NCI-H1694 treated with DMSO at 0.1 percent for 48 hours (cell line): Measurements from ENCODE around the gene RAB40B.

Experiments used
- DNase-seq: peaks from one replicate; lab custom pipeline; 2025; lab: John Stamatoyannopoulos, UW

The RAB40B gene

GRCh38 chr17:82692268-82692667 is 6.2 kb downstream of the RAB40B start:
- no peak for DNase-seq

- no peak for DNase-seq
Observed at GRCh38 chr17:82691714-82692113, 6.8 kb downstream of the RAB40B start.

DNA sequence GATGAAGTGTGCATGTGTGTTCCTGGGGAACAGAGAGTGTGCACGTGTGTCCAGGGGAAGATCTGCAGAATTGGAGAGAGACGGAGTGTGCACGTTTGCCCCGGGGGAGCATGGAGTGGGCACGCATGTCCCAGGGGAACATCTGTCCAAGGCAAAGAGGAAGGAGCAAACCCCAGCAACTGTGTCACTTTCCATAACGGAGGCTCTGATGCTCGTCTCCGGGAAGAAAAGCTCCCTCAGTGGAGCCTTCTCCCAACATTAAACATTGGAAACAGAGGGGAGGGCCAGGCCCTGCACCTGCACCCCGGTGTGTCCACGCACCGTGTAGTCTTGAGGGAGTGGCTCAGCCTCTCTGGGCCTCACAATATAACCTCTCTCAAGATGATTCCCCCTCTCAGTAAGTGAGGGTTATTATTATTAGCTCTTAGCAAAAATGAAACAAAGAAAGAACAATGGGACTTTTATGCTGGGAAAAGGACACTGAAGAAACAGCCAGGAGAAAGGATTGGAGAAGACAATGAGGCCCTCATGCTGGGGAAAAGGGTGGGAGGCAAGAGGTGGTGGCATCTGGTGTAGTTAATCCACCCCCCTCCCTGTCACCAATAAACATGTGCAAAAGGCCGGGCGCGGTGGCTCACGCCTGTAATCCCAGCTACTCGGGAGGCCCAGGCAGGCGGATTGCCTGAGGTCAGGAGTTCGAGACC is 7.6 kb downstream of the RAB40B start:
- DNase-seq, result no peak

- no peak for DNase-seq
Observed at GRCh38 chr17:82689077-82689476, 9.4 kb downstream of the RAB40B start.

GRCh38 chr17:82687871-82688270 is 10.6 kb downstream of the RAB40B start:
- DNase-seq, result no peak

DNA sequence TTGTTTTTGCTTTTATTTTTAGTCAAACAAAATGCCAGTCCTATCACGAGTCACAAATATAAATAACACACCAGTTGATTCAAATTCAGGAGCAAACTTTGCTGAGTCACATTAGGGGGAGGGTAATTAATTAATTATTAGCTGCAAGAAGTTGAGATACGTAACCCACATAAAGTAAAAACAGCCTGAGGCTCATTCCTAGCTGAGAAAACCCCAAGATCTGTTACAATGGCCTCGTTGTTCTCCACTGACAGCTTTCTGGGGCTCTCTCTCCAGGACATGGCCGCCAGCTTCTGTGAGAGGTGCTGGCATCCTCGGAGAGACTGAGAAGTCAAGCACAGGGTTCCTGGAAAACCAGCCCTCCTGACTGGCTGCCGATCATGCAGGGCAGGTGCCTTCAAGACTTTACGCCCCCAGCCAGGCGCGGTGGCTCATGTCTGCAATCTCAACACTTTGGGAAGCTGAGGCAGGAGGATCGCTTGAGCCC is 11.1 kb downstream of the RAB40B start:
- no peak for DNase-seq

DNA sequence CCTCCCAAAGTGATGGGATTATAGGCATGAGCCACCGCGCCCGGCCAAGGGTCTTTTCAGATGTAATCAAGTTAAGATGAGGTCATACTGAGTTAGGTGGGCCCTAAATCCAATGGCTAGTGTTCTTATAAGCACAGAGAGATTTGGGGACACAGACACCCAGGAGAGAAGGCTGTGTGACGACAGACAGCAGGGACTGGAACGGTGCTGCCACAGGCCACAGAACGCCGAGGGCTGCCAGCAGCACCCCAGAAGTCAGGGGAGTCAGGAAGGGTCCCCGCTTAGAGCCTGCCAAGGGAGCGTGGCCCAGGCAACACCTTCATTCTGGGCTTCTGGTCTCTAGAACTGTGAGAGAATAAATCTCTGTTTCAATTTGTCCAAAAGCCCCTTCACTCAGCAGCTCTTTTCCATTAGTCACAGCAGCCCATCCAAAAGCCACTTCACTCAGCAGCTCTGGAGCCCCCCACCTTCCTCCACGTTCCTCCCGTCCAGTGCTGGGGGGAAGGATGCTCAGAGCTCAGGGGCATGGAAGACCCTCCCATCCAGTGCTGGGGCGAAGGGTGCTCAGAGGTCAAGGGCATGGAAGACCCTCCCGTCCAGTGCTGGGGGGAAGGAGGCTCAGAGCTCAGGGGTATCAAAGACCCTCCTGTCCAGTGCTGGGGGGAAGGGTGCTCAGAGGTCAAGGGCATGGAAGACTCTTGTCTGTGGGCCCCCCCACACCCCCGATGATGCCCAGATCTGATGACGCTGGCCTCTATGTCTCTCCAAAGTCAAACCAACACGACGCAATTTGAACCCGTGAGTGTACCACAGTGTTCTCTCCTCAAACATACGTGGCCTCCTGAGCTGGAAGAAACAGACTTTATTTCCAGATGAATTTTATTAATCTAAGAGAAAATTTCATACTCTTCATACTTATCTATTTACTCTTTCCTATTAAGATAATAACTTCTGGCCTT is 11.9 kb downstream of the RAB40B start:
- DNase-seq, result no peak

DNA sequence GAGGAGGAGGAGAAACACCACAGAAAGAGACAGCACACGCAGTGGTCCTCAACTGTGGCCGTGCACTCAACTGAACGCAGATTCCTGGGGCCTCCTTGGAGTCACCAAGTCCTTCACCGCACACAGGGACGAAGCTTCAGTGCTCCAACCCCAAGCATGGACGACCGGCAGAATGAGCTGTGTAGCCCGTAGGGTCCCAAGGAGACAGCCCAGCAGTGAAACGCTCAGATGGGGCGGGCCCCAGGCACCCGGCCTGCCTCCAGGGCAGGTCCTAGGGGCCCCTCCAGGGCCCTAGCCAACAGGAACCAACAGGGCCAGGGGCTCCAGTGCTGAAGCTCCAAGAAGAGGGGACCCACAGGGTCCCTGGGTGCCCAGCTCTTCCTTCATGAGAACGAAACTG is 13.2 kb downstream of the RAB40B start:
- DNase-seq, result no peak

GRCh38 chr17:82684228-82684841 is 14.2 kb downstream of the RAB40B start:
- no peak for DNase-seq

DNA sequence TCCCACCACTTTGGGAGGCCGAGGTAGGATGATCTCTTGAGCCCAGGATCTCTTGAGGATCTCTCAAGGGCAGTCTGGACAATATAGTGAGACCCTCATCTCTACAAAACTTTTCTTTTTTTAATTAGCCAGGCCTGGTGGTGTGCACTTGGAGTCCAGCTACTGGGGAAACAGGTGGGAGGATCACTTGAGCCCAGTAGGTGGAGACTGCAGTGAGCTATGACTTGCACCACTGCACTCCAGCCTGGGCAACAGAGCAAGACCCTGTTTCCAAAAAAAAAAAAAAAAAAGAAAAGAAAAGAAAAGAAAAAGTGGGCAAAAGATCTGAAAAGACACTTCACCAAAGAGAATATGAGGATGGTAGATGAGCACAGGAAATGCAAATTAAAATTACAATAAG is 15.0 kb downstream of the RAB40B start:
- DNase-seq, result no peak

- no peak for DNase-seq
Observed at GRCh38 chr17:82681547-82681946, 17.0 kb downstream of the RAB40B start.

GRCh38 chr17:82679586-82680465 is 18.7 kb downstream of the RAB40B start:
- no peak for DNase-seq

DNA sequence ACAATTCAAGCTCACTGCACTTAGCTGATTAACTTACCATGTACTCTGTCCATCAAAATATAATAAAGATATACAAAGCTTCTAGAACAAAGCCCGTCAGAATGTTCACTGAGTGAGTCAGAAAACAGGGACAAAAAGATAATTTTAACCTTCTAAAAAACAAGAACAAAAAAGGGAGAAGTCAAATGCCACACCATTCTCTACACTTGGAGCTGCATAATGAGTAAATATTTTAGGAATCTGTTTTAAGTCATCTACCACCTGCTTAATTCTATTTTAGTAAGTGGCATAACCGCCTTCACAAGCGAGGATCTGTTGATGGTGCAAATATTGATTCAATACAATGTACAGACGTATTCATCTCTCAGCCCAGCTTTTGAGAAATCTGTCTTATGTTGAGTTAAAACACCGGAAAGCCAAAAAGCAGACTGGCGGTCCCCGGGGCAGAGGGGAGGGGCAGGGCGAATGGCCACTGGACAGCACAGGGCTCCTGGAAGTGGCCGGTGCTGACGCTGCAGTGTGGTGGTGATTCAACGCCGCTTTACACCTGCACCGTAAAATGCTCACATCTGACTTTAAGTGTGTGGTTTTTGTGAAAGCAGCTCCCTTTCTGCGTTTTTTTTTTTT is 20.1 kb downstream of the RAB40B start:
- DNase-seq, result no peak

DNA sequence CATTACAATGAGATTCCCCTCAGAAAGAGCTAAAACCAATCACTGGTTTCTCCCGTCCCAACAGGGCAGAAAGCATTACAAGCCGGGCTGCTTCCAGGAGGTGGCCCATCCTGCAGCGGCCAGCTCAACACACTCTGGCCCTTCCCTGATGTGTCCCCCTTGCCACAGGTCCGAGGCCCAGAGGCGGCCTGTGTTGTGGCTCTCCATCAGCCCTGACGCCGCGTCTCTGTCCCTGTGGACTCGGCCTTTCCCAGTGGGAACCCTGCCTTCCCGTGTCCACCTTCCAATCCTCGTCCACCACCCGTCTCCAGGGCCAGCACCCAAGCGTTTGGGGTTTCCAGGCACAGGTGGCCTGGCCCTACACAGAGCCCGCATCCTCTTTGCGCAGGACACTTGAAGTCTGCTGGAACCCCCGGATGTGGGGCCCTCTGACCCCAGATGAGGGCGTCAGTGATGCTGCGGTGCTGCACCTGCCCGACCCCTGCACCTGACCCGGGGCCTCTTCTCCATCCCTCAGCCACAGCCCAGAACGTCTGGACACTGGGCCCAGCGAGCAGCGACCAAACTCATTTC is 21.1 kb downstream of the RAB40B start:
- no peak for DNase-seq

GRCh38 chr17:82675476-82676245 is 22.8 kb downstream of the RAB40B start:
- DNase-seq, result no peak

- DNase-seq, result no peak
Observed at GRCh38 chr17:82674656-82675475, 23.6 kb downstream of the RAB40B start.

DNA sequence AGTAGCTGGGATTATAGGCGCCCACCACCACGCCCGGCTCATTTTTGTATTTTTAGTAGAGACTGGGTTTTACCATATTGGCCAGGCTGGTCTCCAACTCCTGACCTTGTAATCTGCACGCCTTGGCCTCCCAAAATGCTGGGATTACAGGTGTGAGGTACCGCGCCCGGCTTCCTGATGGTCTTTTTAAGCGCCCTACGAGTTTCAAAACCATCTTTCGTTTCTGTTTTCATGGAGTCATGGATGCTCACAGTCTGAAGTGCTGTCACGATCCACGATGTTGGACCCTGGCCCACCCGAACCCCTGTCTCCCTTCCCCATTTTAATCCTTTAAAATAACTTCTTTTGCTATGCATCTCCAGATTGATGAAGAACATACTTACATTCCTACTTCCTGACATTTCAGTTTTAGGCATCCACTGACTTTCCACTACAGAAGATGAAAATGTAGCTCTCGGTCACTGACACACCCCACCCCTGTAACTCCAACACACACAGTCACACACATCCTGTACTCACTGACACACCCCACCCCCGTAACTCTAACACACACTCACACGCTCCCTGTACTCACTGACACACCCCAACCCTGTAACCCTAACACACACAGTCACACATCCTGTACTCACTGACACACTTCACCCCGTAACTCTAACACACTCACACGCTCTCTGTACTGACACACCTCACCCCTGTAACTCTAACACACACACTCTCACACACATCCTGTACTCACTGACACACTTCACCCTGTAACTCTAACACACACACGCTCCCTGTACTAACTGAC is 27.6 kb downstream of the RAB40B start:
- DNase-seq, result no peak

GRCh38 chr17:82668631-82669099 is 29.8 kb downstream of the RAB40B start:
- DNase-seq, result peak; percentile 75
